Measurements from ENCODE around the gene KCNE4.
"Not testable (repeated sequence)": the region's sequence is repeated elsewhere in the genome, so short reads cannot be mapped to it uniquely, and the experiment has no call there.

The KCNE4 gene

DNA sequence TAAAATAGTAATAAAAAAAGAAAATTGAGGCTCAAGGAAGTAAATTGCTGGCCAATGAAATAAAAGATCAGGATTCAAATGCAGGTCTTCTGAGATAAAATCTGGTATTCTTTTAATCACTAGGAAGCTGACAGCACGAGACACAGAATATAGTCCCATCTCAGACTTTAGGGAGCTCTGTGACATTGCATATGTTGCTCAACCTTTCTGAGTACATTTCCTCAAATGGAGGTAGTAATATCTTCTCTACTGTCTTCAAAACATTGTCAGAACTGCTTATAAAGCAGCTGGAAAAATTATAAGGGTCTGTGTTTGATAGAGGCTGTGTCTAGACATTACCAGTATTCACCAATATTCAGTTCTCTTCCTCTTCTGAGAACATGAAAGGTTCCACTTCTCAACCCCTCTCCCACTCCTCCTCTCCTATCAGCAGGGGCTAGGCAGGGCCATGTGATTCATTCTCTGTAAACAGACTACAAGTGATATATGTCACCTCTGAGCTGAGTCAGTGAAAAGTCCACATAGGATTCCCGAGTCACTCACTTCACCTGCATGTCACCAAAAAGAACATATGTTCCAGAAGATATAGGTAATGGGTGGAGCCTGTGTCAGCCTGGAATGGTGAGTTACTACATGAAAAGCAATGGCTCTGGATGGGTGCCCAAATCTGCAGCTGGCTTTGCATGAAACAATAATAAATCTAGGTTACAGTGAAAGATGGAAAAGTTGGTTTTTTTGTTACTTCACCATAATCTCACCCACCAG is 7.1 kb downstream of the KCNE4 start:
- no peak for DNase-seq

DNA sequence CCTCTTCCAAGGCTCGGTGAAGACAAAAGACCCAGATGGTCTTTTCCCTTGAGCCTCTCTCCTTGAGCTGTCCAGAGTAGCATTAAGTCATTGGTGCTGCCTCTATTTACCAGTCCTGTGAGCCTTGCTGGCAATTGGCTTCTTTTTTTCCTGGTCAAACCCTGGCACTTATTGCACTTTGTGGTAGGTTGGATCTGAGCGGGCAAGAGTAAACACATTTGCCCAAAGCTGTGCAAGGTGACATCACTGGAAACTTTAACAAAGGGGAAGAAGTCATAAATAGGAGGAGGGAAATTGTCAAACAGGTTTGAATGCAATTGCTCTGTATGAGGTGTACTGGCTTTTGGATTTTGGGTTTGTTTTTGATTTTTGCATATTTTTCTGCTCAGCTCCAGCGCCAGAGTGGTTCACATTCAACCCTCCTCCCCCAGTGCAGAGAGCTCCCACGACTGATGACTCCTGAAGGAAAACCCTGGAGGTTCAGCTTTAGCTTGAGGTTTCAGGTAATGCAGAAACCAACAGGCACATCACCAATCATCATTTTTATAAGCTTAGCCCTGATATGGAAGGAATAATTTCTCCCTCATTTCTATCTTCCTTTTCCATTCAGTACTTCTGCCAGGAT is 8.3 kb downstream of the KCNE4 start:
- no peak for DNase-seq

DNA sequence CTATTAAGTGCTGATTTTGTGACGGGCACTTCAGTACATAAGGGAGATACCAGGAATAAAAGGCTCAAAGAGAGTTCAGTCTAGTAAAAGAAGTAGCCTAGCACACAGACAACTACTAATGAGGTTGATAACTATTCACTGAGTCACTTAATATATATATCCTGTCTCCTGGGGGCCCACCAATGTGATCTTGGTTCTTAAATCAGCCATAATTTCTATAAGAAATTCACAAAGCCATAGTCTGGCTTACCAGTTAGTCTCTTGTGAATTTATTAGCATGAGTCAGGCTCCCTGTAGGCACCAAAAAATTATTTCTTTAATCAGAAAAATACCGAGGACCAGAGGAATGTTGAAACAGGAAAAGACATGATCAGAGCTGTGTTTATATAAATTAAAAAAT is 10.4 kb downstream of the KCNE4 start:
- DNase-seq: no peak

DNA sequence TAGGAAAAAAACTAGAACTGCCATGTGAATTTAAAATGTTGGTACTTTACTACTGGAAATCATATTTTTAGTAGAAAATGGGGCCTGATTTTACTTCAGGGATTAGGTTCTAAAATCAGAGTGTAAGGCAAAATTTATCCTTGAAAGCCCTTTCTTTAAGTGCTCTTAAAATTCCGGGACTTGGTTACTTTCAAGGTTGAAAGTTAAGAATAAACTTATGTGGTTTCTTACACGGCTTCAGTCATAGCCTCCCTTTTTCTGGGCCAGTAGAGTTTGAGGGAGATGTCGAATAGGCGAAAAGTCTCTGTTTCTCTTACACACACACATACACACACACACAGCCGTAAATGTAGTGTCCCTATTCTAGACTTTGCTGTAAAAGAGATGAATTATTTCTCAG is 13.1 kb downstream of the KCNE4 start:
- no peak for DNase-seq

DNA sequence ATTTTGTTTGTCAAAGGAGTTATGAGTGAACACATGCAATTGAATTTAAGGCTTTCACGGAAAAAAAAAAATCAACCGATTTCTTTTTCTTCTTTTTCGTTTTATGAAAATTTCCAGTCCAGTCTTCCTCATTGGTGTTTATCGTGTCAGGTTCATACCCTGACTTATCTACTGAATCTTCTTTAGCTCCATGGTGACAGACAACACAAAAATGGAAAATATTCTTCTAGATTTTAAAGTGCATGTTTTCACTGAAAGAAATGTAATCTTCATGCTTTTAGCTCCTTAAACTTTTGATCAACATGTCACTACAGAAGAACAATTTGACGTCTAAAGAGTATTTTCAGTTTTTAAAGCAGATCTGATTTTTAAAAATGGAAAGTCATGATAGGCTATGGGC is 14.7 kb downstream of the KCNE4 start:
- no peak for DNase-seq

DNA sequence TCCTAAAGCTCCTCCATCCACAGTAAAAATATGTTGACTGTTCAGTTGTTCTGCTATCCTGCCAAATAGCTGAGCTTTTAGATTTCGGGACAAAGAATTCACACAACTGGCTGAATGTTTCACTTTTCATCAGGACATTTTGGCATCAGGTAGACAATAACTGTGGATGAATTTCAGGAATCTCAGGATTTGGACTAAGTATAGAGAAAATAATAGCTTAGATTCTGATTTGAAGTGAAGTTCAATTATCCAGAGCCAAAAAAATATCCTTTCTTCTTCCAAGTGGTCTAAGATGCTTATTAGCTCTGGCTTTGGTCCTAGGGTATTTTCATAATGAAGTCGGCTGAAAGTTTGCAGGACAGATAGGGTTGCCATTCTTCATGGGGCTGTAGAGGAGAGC is 16.1 kb downstream of the KCNE4 start:
- DNase-seq: no peak

DNA sequence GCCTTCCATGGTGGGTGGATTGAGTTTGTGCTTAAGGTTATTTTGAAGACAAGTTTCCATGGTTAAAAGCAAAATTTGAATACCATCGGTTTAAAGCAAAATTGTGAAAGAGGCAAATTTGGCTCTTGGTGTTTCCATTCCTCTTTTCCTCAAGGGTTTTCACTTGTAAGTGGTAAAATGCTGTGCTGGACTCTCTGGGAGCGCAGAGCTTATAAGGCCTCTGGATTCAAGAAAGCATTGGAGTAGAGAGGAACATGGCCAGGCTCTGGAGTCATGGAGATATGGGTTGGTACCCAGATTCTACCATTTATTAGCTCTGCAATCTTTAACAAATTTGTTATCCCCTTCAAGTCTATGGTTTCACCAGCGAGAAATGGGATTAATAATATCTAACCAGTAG is 17.5 kb downstream of the KCNE4 start:
- DNase-seq: no peak

DNA sequence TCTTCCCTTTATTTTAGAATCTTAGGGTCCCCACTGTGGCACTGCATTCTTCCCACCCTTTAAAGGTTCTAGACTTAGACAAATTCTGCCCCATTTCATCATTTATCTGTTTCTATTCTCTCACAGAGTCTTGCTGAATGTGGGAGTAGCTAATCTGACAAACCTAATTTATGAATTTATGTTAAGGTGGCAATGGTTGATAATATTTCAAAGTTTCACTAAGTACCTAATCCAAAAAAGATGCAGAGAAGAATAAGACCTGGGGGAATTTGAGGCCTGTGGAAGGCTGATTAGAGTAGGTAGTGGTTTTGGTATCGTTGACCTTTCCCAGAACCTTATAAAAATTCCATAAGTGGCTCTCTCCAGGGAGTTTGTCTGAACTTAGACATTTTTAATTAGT is 18.0 kb downstream of the KCNE4 start:
- DNase-seq: no peak

DNA sequence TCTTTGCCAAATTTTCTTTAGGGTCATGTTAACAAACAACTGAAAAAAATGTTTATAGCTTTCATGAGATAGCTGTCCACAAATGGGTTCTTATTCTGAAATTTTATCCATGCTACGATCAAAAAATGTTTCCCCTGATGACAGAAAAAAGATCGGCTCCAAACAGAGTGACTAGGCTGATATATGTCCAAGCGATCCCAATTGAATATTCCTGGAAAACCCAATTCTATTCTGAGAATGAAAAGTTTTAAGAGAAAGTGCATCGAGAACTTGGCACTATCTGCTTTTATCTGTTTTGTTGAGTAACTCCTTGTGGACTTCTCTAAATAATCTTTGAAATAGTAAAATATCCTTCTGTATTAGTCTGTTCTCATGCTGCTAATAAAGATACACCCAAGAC is 19.1 kb downstream of the KCNE4 start:
- no peak for DNase-seq

DNA sequence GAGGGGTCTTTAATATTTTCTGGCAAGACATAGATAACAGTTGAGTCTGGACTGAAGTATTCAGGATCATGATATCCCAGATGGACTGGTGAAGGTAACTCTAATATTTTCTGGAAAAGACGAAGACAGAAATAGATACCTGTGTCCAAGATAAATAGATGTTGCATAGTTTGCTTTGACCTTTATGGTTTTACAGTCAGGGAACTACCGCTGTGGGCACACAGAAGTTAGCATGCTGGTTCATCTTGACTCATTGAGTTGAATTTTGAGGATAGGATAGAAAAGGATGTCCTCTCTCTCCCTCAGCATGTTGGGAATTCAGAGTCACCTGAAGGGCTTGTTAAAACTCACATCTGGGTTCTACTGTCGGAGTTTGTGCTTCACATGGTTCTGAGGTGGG is 20.8 kb downstream of the KCNE4 start:
- no peak for DNase-seq

DNA sequence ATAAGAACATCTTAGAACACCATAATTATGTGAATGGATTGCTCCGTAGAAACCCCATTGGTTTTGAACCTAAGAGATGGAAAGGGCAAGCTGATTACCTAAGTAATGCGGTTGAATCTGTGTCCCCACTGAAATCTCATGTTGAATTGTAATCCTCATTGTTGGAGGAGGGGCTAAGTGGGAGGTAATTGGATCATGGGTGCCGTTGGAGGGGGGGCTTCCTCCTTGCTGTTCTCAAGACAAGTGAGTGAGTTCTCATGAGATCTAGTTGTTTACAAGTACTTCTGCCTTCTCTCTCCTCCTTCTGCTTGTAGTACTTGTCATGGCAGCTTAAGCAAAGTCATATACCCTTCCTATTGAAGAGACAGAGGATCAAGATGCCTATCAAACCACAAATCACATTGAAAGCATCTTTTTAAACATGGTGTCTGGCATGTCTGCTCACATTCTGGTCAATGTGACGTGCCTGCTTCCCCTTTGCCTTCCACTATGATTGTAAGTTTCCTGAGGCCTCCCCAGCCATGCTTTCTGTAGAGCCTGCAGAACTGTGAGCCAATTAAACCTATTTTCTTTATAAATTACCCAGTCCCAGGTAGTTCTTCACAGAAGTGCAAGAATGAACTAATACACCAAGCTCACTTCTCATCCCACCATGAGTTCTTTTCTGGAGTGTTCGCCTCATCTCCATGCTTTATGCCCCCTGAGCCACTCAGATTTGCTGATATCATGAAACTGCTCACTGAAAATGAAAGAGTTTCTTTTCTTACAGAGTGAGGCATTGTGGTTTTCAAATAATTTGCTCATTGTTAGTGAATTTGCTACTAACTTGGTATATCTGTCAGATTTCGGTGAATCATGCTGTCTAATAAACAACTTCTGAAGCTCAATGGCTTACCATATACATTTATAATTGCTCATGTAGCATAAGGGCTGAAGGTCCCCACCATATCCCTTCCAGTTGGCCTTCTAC is 23.6 kb downstream of the KCNE4 start:
- no peak for DNase-seq

DNA sequence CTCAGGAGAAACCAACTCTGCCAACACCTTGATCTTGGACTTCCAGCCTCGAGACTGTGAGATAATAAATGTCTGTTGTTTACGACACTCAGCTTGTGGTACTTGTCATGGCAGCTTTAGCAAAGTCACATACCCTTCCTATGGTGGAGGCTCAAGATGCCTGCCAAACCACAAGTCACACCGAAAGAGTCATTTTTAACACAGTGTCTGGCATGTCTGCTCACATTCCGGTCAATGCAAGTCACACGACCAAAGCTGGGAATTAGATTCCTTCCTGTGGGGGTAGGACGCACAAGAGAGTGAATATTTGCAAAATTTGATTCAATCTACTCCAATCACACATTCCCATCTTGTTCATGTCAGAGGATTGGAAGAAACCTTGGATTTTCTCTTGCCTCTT is 24.6 kb downstream of the KCNE4 start:
- no peak for DNase-seq

DNA sequence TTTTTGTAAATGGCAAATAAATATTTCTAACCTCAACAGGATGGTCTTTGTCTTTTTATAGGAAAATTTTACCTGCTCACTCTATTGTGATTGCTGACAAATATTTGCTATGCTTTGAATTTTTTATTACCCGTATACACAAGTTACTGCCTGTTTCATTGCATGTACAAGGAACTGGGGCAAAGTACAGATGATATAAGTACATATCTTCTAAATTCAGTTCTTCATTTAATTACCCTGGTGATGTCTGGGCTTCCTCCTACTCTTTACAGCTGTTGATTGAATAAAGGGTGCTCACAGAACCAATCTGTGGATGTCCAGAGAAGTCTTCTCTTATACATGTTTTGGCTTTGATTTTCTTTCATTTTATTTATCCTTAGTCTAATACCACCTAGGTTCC is 26.5 kb downstream of the KCNE4 start:
- no peak for DNase-seq

DNA sequence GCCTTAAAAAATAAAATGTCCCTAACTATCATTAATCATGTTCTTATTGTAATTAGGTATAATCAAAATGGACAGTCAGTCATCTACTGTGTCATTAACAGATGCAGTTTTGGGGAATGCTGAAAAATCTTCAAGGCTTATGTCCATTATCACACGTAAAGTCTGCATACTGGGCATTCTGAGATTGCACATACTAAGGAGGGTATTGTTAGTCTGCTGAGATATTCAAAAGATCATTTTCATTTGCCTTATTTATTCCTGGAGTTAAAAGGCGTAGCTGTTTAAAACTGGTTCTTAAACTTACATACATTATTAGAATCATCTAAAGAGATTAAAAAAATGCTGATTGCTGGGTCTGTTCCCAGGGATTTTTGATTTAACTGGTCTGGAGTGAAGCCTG is 27.4 kb downstream of the KCNE4 start:
- DNase-seq: no peak

DNA sequence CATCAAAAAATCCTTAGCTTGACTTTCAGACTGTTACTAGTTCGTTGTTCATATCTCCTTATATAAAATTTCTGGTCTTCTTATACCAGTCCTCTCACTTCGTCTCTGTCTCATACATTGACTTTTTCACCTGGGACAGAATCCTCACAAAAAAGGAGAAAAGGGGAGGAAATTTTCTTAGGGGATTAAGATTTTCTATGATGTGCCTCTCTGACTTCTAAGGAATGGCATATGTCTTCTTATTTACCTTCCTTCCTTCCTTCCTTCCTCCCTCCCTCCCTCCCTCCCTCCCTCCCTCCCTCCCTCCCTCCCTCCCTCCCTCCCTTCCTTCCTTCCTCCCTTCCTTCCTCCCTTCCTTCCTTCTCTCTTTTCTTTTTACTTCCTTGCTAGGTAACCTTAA is 27.9 kb downstream of the KCNE4 start:
- DNase-seq: no peak

DNA sequence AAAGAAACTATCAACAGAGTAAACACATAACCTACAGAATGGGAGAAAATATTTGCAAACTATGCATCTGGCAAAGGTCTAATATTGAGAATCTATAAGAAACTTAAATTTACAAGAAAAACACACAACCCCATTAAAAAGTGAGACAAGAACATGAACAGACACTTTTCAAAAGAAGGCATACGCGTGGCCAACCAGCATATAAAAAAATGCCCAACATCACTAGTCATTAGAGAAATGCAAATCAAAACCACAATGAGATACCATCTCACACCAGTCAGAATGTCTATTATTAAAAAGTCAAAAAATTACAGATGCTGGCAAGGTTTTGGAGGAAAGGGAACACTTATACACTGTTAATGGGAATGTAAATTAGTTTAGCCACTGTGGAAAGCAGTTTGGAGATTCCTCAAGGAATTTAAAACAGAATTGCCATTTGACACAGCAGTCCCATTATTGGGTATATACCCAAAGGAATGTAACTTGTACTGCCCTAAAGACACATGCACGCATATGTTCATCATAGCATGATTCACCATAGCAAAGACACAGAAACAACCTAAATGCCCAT is 28.9 kb downstream of the KCNE4 start:
- DNase-seq: not testable (repeated sequence)

DNA sequence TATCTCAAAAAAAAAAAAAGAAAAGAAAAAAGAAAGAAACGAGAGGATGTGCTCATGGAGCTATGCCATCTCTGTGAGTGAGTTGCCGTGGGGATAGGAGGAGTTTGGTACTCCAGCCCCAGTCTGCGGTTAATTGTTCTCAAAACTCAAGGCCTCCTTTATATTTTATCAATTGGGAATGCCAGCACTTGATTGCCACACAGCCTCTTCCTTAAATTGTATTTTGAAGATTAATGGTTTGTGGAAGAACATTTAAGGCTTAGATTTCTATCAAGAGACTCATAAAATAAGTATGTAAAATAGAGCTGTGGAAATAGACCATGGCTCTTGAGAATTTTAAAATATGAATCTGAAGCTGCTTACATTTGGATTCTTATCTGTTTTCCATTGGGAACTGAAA is 29.8 kb downstream of the KCNE4 start:
- DNase-seq: no peak

DNA sequence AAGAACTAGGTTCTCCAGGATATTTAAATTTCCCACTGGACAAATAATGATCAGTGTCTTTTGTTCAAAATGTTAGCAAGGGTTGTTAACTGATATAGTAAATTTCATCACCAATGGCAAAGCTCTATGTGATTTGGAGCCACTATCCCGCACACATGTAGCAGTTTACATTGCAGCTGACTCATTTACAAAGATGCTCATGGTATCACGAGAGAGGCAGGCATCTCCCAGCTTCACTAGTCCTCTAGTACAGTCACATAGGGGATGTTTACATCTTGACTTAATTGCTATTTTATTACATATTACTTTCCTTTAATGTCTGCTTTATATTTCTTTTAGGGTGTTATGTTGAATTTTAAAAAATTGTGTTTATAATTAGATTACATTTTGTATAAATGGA is 30.7 kb downstream of the KCNE4 start:
- DNase-seq: no peak

DNA sequence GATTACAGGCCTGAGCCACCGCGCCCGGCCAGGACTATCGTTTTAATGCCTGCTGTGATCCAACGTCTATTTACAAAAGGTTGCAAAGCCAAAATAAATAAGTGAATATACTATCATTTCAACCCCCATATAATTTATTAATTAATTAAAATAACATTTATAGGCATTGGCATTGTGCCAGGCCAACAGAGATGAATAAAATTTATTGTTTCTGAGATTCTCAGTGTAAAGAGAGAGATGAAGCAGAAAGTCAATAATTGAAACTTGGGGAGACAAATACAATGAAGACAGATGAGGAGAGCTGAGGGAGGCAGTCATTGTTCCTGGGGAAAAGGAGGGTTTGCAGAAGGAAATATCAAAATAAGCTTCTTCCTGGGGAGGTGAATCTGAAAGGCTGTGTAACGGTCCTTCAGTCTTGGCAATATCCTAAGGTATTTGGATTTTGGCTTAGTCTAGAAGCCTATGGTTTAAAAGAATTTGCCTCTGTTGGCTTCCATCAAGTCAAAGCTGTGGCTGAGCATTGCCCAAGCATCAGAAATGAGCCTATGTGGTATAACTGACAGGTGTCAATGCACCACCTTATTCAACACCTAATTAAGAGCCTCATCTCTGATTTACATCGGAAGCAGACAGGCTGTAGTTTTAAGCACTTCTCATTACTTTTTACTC is 31.5 kb downstream of the KCNE4 start:
- no peak for DNase-seq

DNA sequence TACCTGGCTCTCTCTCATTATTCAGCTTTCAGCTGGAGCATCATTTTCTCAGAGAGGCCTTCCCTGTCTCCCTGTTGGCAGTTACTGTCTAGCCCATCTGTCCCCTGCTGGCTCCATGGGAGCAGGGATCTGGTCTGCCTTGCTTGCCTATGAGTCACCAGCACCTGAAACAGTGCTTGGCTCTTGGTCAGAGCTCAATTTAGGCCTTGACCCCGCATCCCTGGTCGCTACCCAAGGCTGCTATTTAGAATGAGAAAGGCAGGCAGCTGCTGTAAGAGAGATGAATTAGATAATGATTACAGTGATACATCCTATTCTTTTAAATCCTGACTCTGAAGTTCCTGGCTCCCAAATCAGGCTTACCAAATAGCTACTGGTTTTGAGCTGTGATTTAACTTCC is 32.9 kb downstream of the KCNE4 start:
- DNase-seq: no peak

DNA sequence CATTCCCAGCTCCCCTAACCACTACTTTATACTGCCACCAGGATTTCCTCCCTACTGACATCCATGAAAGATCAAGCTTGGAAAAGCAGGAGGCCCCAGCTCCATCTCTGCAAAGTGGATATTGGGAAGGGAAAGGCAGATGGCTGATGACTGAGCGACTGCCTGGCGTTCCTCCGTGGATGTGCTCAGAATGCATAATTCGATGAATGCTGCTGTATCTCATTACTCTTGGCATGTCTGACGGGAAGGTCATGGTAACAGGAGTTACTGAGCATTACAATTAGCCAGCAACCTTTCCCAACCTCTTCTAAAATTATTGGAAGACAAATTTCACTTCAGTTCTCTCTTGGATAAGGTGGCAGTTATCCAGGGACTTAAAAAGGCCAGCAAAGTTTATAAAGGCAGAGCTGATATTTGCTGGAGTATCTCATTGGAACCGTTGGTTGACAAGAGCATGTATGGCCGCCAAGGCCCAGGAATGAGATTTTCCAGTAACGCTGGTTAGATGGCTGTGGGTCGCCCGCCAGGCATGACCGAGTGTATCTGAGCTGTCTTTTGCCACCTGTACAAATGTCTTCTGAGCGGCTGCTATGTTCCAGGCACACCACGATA is 34.5 kb downstream of the KCNE4 start:
- DNase-seq: no peak

DNA sequence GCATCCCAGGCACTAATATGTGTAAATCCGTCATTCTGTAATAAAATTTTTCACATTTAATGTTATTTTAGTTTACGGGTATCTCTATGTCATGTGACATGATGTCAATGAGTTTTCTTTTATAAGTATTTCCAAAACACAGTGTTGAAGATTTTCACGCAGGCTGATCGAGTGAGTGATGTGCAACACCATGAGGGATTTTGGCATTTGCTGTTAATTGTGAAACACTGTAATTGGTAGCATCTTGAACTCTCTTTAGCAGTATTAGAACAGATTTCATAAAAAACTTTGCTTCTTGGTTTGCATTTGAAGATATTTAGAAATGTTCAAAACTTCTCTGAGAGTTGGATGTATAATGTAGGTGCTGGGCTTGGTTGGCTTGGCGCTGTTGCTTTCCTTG is 35.5 kb downstream of the KCNE4 start:
- no peak for DNase-seq
